ENCODE data around the gene SENP5.

The SENP5 gene

GRCh38 chr3:196949750-196950149 lies 82.0 kb downstream of the SENP5 start:
- Histone ChIP-seq H3K4me1 (ENCODE audit: control insufficient read depth, insufficient read depth, low read length) (no peaks in the 10 kb centered on the region), H3K27me3 (ENCODE audit: control insufficient read depth, insufficient read depth, low read length, poor library complexity, severe bottlenecking) (peaks cover 8% of the 10 kb centered on the region), H3K27ac (ENCODE audit: insufficient read depth, low read depth, low read length, poor library complexity, severe bottlenecking) (no peak overlapping the region), H3K4me3 (ENCODE audit: insufficient read depth, low read depth, low read length) (no peak overlapping the region), H3K9me3 (ENCODE audit: control insufficient read depth, low read length) (no peaks in the 10 kb centered on the region), H3K36me3 (ENCODE audit: control insufficient read depth, insufficient read depth, low read length) (no peaks in the 10 kb centered on the region)
- 89 to 90% methylated on average over 6 of the region's 6 CpGs for WGBS, 2 experiments

- Histone ChIP-seq H3K4me1 (ENCODE audit: control insufficient read depth, insufficient read depth, low read length) (no peaks in the 10 kb centered on the region), H3K27me3 (ENCODE audit: control insufficient read depth, insufficient read depth, low read length, poor library complexity, severe bottlenecking) (peaks cover 8% of the 10 kb centered on the region), H3K27ac (ENCODE audit: insufficient read depth, low read depth, low read length, poor library complexity, severe bottlenecking) (no peak overlapping the region), H3K4me3 (ENCODE audit: insufficient read depth, low read depth, low read length) (no peak overlapping the region), H3K36me3 (ENCODE audit: control insufficient read depth, insufficient read depth, low read length) (no peaks in the 10 kb centered on the region), H3K9me3 (ENCODE audit: control insufficient read depth, low read length) (no peaks in the 10 kb centered on the region)
- 88 to 89% methylated on average over 3 of the region's 3 CpGs for WGBS, 2 experiments
Measured at GRCh38 chr3:196951371-196951770, 83.7 kb downstream of the SENP5 start.

GRCh38 chr3:196954832-196955231 lies 87.1 kb downstream of the SENP5 start:
- Histone ChIP-seq H3K4me3 (ENCODE audit: insufficient read depth, low read depth, low read length) (no peak overlapping the region), H3K9me3 (ENCODE audit: control insufficient read depth, low read length) (no peaks in the 10 kb centered on the region), H3K36me3 (ENCODE audit: control insufficient read depth, insufficient read depth, low read length) (no peaks in the 10 kb centered on the region), H3K4me1 (ENCODE audit: control insufficient read depth, insufficient read depth, low read length) (no peaks in the 10 kb centered on the region), H3K27ac (ENCODE audit: insufficient read depth, low read depth, low read length, poor library complexity, severe bottlenecking) (no peak overlapping the region), H3K27me3 (ENCODE audit: control insufficient read depth, insufficient read depth, low read length, poor library complexity, severe bottlenecking) (peaks cover 14% of the 10 kb centered on the region)
- 77 to 78% methylated on average over 7 of the region's 7 CpGs for WGBS, 2 experiments

- 92% methylated on average over 9 of the region's 9 CpGs for WGBS, 2 experiments
- Histone ChIP-seq H3K4me3 (ENCODE audit: insufficient read depth, low read depth, low read length) (no peak overlapping the region), H3K36me3 (ENCODE audit: control insufficient read depth, insufficient read depth, low read length) (no peaks in the 10 kb centered on the region), H3K27me3 (ENCODE audit: control insufficient read depth, insufficient read depth, low read length, poor library complexity, severe bottlenecking) (peaks cover 68% of the 10 kb centered on the region), H3K4me1 (ENCODE audit: control insufficient read depth, insufficient read depth, low read length) (no peaks in the 10 kb centered on the region), H3K27ac (ENCODE audit: insufficient read depth, low read depth, low read length, poor library complexity, severe bottlenecking) (no peak overlapping the region), H3K9me3 (ENCODE audit: control insufficient read depth, low read length) (no peaks in the 10 kb centered on the region)
Measured at GRCh38 chr3:196962108-196962929, 94.6 kb downstream of the SENP5 start.

- Histone ChIP-seq H3K36me3 (ENCODE audit: control insufficient read depth, insufficient read depth, low read length) (no peaks in the 10 kb centered on the region), H3K9me3 (ENCODE audit: control insufficient read depth, low read length) (no peaks in the 10 kb centered on the region), H3K4me1 (ENCODE audit: control insufficient read depth, insufficient read depth, low read length) (no peaks in the 10 kb centered on the region), H3K4me3 (ENCODE audit: insufficient read depth, low read depth, low read length) (no peak overlapping the region), H3K27ac (ENCODE audit: insufficient read depth, low read depth, low read length, poor library complexity, severe bottlenecking) (no peak overlapping the region), H3K27me3 (ENCODE audit: control insufficient read depth, insufficient read depth, low read length, poor library complexity, severe bottlenecking) (peaks cover 76% of the 10 kb centered on the region)
- WGBS, 2 experiments, result 88 to 89% methylated on average over 9 to 10 of the region's 10 CpGs
Measured at GRCh38 chr3:196962930-196963630, 95.4 kb downstream of the SENP5 start.

GRCh38 chr3:196963631-196963953 lies 95.9 kb downstream of the SENP5 start:
- no peaks in the 10 kb centered on the region for H3K36me3 ChIP-seq (ENCODE audit: control insufficient read depth, insufficient read depth, low read length)
- no peak overlapping the region for H3K4me3 ChIP-seq (ENCODE audit: insufficient read depth, low read depth, low read length)
- H3K27me3 ChIP-seq (ENCODE audit: control insufficient read depth, insufficient read depth, low read length, poor library complexity, severe bottlenecking), result peaks cover 81% of the 10 kb centered on the region
- H3K9me3 ChIP-seq (ENCODE audit: control insufficient read depth, low read length), result no peaks in the 10 kb centered on the region
- H3K27ac ChIP-seq (ENCODE audit: insufficient read depth, low read depth, low read length, poor library complexity, severe bottlenecking), result no peak overlapping the region
- H3K4me1 ChIP-seq (ENCODE audit: control insufficient read depth, insufficient read depth, low read length), result no peaks in the 10 kb centered on the region
- WGBS, 2 experiments, result 55 to 62% methylated on average over 2 of the region's 2 CpGs

GRCh38 chr3:196965112-196965803 lies 97.5 kb downstream of the SENP5 start:
- 79 to 83% methylated on average over 11 of the region's 11 CpGs for WGBS, 2 experiments
- no peaks in the 10 kb centered on the region for H3K36me3 ChIP-seq (ENCODE audit: control insufficient read depth, insufficient read depth, low read length)
- no peaks in the 10 kb centered on the region for H3K9me3 ChIP-seq (ENCODE audit: control insufficient read depth, low read length)
- H3K4me3 ChIP-seq (ENCODE audit: insufficient read depth, low read depth, low read length), result no peak overlapping the region
- no peaks in the 10 kb centered on the region for H3K4me1 ChIP-seq (ENCODE audit: control insufficient read depth, insufficient read depth, low read length)
- H3K27me3 ChIP-seq (ENCODE audit: control insufficient read depth, insufficient read depth, low read length, poor library complexity, severe bottlenecking), result peaks cover 89% of the 10 kb centered on the region
- H3K27ac ChIP-seq (ENCODE audit: insufficient read depth, low read depth, low read length, poor library complexity, severe bottlenecking), result no peak overlapping the region

GRCh38 chr3:196965804-196966173 lies 98.1 kb downstream of the SENP5 start:
- H3K36me3 ChIP-seq (ENCODE audit: control insufficient read depth, insufficient read depth, low read length), result no peaks in the 10 kb centered on the region
- no peak overlapping the region for H3K27ac ChIP-seq (ENCODE audit: insufficient read depth, low read depth, low read length, poor library complexity, severe bottlenecking)
- H3K4me3 ChIP-seq (ENCODE audit: insufficient read depth, low read depth, low read length), result no peak overlapping the region
- peaks cover 92% of the 10 kb centered on the region for H3K27me3 ChIP-seq (ENCODE audit: control insufficient read depth, insufficient read depth, low read length, poor library complexity, severe bottlenecking)
- 88% methylated on average over 10 of the region's 10 CpGs for WGBS, 2 experiments
- H3K9me3 ChIP-seq (ENCODE audit: control insufficient read depth, low read length), result no peaks in the 10 kb centered on the region
- no peaks in the 10 kb centered on the region for H3K4me1 ChIP-seq (ENCODE audit: control insufficient read depth, insufficient read depth, low read length)

GRCh38 chr3:196966526-196967401 lies 99.0 kb downstream of the SENP5 start:
- no peak overlapping the region for H3K27ac ChIP-seq (ENCODE audit: insufficient read depth, low read depth, low read length, poor library complexity, severe bottlenecking)
- H3K27me3 ChIP-seq (ENCODE audit: control insufficient read depth, insufficient read depth, low read length, poor library complexity, severe bottlenecking), result peaks cover 92% of the 10 kb centered on the region
- no peaks in the 10 kb centered on the region for H3K4me1 ChIP-seq (ENCODE audit: control insufficient read depth, insufficient read depth, low read length)
- 21 to 23% methylated on average over 47 of the region's 47 CpGs for WGBS, 2 experiments
- H3K4me3 ChIP-seq (ENCODE audit: insufficient read depth, low read depth, low read length), result peak overlapping the region; percentile 16
- H3K9me3 ChIP-seq (ENCODE audit: control insufficient read depth, low read length), result no peaks in the 10 kb centered on the region
- H3K36me3 ChIP-seq (ENCODE audit: control insufficient read depth, insufficient read depth, low read length), result no peaks in the 10 kb centered on the region

Data from ectodermal cell (in vitro differentiated cells).